Fibroblast of skin of right biceps (primary cell): ENCODE results near the gene ZSWIM4.
"Not testable (repeated sequence)": the region's sequence is repeated elsewhere in the genome, so short reads cannot be mapped to it uniquely, and the experiment has no call there.

Experiments
- DNase-seq: peaks from one replicate; pipeline ENCODE4 v3.0.0-alpha.2; 2013

ZSWIM4 gene

GRCh38 chr19:13778847-13779246 is 16.4 kb upstream of the ZSWIM4 start:
- DNase-seq: no peak

DNA sequence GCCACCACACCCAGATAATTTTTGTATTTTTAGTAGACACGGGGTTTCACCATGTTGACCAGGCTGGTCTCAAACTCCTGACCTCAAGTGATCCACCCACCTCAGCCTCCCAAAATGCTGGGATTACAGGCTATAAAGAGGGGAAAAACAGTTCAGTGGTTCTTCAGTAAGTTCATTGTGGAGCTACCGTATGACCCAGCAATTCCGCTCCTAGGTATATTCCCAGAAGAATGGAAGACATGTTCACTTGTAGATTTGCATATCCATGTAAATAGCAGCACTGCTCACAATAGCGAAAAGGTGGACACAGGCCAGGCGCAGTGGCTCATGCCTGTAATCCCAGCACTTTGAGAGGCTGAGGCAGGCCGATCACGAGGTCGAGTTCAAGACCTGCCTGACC is 15.4 kb upstream of the ZSWIM4 start:
- DNase-seq: not testable (repeated sequence)

GRCh38 chr19:13781547-13781946 is 13.7 kb upstream of the ZSWIM4 start:
- DNase-seq: peak; percentile 93

DNA sequence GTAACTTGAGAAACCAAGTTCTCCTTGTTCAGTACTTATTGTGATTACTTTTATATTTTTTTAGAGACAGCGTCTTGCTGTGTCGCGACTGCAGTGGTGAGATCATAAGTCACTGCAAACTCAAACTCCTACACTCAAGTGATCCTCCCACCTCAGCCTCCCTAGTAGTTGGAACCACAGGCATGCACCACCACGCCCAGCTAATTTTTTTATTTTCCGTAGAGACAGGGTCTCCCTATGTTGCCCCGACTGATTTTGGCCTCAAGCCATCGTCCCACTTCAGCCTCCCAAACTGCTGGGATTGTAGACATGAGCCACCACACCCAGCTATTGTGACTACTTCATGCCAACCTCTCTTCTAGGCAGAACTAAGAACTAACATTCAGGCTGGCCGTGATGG is 12.7 kb upstream of the ZSWIM4 start:
- DNase-seq: peak; percentile 35

DNA sequence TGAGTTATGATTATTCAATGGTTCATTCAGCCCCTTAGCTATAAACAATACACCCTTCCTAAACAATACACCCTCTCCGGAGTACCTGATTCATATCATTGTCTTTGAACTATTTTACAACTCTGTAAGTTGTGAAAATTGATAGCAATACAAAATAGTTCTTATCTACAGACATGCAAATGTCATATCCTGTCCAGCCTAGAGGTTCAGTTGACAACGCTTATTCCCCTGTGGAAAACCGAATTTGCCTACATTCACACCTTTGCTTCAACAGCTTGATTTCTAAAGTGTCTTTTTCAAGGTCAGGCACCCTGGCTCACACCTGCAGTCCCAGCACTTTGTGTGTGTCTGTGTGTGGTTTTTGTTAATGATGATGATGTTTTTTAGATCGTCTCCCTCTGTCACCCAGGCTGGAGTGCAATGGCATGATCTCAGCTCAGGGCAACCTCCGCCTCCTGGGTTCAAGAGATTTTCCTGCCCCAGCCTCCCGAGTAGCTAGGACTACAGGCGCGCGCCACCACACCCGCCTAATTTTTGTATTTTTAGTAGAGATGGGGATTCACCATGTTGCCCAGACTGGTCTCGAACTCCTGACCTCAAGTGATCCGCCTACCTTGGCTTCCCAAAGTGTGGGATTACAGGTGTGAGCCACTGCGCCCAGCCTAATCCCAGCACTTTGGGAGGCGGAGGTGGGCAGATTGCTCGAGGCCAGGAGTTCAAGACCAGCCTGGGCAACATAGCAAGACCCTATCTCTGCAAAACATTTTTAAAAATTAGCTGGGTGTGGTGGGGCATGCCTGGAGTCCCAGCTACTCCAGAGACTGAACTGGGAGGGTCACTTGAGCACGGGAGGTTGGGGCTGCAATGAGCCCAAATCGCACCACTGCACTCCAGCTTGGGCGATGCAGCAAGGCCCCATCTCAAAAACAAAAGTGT is 11.4 kb upstream of the ZSWIM4 start:
- no peak for DNase-seq

DNA sequence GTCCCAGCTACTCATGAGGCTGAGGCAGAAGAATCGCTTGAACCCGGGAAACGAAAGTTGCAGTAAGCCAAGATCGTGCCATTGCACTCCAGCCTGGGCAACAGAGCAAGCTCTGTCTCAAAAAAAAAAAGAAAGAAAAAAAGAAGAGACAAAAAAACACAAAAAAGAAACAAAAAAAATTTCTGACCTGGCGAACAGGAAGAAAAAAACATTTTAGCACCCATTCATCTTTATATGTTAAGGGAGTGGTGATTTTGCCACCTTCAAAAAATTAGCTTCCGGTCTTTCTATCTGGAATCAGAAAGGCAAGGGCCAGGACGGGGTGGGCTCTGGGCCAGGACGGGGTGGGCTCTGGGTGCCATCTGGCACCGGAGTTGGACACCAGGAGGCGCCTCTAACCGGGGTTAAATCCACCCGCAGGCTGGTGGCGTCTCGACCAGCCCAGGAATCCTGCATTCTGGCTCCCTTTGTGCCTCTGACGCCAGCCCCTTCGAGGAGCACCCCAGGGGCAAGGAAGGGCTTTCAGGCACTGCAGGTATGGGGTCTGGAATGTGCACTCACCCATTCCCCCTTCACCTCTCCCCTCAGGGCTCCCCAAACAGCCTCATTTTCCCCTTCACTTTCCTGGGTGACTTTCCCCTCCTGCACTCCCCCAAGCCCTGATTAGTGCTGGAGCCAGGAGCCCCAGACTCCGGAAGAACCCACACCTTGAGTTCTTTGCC is 10.4 kb upstream of the ZSWIM4 start:
- DNase-seq: peak; percentile 74

DNA sequence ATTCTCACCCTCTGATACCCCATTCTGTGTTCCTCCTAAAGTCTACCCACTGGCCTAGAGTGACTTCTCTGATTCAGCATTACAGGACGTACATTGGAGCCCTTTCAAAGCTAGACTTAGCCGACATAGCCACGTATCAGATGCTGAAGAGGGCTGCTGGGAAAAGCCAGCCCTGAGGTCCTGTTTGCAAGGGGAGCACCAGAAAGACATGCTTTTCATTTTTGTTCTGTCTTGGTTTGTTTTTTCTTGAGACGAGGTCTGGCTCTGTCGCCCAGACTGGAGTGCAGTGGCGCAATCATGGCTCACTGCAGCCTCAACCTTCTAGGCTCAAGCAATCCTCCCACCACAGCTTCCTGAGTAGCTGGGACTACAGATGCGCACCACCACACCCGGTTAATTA is 6.3 kb upstream of the ZSWIM4 start:
- DNase-seq: peak; percentile 80

- DNase-seq: peak; percentile 39
These were observed 4.9 kb upstream of the ZSWIM4 start for GRCh38 chr19:13790354-13790753.

GRCh38 chr19:13793317-13793716 is 1.9 kb upstream of the ZSWIM4 start:
- not testable (repeated sequence) for DNase-seq

- peak; percentile 98 for DNase-seq
These were observed 866 bp upstream of the ZSWIM4 start for GRCh38 chr19:13794398-13794756.

- DNase-seq: no peak
These were observed 505 bp downstream of the ZSWIM4 start for GRCh38 chr19:13795595-13796300.

GRCh38 chr19:13796301-13797057 is 1.2 kb downstream of the ZSWIM4 start:
- peak; percentile 87 for DNase-seq

- DNase-seq: no peak
These were observed 1.8 kb downstream of the ZSWIM4 start for GRCh38 chr19:13797058-13797440.

DNA sequence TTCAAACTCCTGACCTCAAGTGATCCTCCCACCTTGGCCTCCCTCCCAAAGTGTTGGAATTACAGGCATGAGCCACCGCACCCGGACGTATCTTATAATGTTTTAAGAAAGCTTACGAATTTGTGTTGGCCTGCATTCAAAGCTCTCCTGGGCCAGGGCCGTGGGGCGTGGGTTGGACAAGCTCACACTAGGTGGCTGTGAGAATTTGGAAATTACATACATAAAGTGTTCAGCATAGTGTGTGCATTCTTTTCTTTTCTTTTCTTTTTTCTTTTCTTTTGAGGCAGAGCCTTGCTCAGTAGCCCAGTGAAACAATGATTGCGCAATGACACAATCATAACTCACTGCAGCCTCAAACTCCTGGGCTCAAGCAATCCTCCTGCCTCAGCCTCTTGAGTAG is 2.6 kb downstream of the ZSWIM4 start:
- DNase-seq: peak; percentile 70

DNA sequence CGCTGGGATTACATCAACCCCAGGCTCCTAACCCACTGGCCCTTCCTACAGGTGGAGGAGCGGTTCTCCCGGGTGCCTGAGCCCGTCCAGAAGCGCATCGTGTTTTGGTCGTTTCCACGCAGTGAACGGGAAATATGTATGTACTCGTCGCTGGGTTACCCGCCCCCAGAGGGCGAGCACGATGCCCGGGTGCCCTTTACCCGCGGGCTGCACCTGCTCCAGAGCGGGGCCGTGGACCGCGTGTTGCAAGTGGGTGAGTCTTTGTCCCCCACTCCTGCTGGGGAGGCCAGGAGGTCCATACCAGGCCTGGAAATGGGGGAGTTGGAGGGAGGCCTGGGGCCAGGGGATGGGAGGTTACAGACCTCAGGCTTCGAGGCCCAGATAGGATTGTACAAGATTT is 4.4 kb downstream of the ZSWIM4 start:
- no peak for DNase-seq

GRCh38 chr19:13803038-13803437 is 7.8 kb downstream of the ZSWIM4 start:
- no peak for DNase-seq

GRCh38 chr19:13804830-13805683 is 9.8 kb downstream of the ZSWIM4 start:
- DNase-seq: no peak

DNA sequence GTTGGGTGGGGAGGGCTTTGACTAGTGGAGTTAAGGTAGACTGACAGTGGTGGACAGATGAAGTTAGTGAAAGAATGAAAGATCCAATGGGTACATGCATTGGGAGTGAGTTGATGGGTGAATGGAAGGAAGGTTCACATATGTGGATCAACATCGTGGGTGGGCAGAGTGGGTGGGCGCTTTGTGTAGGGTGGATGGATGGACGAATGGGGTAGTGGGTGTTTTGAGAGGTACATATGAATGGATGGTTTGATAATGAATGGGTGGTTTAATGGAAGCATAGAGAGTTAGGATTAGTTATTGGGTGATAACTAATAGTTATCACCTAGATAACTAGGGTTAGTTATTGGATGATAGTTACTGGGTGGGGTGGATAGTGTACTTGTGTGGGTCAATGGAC is 11.5 kb downstream of the ZSWIM4 start:
- DNase-seq: no peak

DNA sequence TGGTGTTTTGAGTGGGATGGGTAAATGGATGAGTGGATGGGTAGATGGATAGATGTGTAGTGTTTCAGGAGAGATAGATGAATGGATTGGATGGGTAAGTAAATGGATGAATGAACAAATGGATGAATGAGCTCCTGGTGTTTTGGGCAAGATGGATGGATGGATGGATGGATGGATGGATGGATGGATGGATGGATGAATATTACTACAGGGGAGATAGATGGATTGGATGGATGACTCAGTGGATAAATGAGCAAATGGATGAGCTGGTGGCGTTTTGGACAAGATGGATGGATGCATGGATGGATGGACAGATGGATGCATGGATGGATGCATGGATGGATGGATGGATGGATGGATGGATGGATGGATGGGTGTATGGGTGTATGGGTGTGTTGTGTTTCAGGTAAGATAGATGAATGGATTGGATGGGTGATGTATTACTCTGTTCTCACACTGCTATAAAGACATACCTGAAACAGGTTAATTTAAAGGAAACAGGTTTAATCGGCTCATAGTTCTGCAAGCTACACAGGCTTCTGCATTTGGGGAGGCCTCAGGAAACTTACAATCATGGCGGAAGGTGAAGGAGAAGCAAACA is 12.3 kb downstream of the ZSWIM4 start:
- no peak for DNase-seq

DNA sequence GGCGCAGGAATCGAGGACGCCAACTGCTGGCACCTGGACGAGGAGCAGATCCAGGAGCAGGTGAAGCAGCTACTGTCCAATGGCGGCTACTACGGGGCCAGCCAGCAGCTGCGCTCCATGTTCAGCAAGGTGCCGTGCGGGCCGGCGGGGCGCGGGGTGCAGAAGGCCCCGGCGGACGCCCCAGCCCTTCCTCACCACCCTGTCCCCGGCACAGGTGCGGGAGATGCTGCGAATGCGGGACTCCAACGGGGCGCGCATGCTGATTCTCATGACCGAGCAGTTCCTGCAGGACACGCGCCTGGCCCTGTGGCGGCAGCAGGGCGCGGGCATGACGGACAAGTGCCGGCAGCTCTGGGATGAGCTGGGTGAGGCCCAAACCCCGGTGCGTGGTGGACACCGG is 13.6 kb downstream of the ZSWIM4 start:
- no peak for DNase-seq

DNA sequence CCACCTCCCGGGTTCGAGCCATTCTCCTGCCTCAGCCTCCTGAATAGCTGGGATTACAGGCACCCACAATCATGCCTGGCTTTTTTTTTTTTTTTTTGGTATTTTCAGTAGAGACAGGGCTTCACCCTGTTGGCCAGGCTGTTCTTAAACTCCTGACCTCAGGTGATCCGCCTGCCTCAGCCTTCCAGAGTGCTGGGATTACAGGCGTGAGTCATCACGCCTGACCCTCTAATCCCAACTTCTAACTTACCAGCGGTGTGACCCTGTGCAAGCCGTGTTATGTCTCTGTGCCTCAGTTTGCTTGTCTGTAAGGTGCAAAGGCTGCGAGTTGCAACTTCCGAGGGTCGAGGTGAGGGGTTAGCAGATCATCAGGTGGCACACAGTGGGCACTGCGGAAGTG is 17.3 kb downstream of the ZSWIM4 start:
- no peak for DNase-seq
